Fibroblast of pulmonary artery (primary cell): ENCODE data around the gene BRIP1.
"Not testable (repeated sequence)": the region's sequence is repeated elsewhere in the genome, so short reads cannot be mapped to it uniquely, and the experiment has no call there.

Source experiments
- DNase-seq: peaks from one replicate; pipeline ENCODE4 v3.0.0-alpha.2; 2010; ENCODE audit warnings: low read depth
- H3K4me3 ChIP-seq: replicated peaks from 2 replicates; pipeline ENCODE4 v1.5.1; 2011; ENCODE audit warnings: low read depth, mild to moderate bottlenecking, control low read depth, low read length, moderate library complexity
- TF ChIP-seq, protein P1 (sequence below): IDR thresholded peaks from 2 replicates; pipeline ENCODE4 v1.5.1; 2011; ENCODE audit warnings: mild to moderate bottlenecking, control low read depth, low read length, inconsistent platforms; ENCODE audit errors: missing control alignments

BRIP1 gene

DNA sequence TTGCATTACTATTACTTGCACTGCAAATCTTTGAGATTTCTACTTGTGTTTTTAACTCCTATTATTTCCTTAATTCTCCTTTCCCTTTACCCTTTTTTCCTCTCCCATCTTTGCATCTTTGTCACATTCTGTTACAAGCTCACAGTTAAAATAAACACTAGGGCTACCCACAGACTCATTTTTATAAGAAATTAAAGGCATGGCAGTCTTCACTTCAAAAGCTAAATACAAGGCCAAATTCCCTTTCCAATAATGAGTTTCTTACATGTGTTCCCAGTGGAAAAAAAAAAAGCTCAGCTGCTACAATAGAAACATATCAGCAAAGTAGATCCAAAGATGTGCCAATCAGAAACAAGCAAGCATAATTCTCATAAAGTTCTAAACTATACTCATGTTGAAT, 3.7 kb upstream of the BRIP1 start:
- DNase-seq: no peak
- TF ChIP-seq, protein P1, sequence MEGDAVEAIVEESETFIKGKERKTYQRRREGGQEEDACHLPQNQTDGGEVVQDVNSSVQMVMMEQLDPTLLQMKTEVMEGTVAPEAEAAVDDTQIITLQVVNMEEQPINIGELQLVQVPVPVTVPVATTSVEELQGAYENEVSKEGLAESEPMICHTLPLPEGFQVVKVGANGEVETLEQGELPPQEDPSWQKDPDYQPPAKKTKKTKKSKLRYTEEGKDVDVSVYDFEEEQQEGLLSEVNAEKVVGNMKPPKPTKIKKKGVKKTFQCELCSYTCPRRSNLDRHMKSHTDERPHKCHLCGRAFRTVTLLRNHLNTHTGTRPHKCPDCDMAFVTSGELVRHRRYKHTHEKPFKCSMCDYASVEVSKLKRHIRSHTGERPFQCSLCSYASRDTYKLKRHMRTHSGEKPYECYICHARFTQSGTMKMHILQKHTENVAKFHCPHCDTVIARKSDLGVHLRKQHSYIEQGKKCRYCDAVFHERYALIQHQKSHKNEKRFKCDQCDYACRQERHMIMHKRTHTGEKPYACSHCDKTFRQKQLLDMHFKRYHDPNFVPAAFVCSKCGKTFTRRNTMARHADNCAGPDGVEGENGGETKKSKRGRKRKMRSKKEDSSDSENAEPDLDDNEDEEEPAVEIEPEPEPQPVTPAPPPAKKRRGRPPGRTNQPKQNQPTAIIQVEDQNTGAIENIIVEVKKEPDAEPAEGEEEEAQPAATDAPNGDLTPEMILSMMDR: no peak

DNA sequence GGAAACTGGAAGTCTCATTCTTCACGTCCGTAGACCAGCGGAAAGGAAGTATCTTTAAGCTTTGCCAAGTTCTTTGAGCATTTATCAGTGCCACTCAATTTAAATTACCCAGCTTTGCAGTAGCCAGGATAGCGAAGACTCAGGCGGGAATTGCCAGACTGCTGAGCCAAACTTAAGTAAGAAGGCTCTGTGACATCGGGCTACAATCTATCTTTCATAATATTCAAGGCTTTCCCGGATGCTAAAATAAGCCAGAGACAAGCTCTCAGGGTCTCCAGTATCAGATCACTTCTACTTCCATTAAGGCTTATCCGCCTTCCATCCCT, 436 bp upstream of the BRIP1 start:
- H3K4me3 ChIP-seq: peak overlapping the region; percentile 68
- TF ChIP-seq, protein P1: no peak
- DNase-seq: no peak

More for the DNA sequence above, 3.7 kb upstream of the BRIP1 start:
- no peak overlapping the region for H3K4me3 ChIP-seq

DNA sequence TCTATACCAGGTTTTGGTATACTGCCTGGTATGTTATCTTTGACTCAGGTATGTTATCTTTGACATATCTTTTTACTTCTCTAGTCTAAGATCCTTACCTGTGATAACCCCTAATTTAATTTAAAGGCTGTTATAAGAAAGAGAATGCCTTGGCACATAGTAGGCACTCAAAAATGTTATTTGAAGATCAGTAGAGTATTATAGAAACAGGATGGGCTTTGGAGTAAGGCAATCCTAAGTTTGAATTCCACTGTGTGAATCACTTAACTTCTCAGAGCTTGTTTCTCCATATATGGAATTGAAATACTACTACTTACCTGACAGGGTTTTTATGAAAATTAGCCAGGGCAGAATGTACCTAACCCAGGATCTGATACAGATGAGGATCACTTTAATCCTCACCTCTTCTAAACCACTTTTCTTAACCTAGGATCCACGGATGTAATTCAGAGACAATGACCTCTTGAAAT, 1.2 kb downstream of the BRIP1 start:
- DNase-seq: peak; percentile 29
- H3K4me3 ChIP-seq: peak overlapping the region; percentile 68
- TF ChIP-seq, protein P1: no peak

DNA sequence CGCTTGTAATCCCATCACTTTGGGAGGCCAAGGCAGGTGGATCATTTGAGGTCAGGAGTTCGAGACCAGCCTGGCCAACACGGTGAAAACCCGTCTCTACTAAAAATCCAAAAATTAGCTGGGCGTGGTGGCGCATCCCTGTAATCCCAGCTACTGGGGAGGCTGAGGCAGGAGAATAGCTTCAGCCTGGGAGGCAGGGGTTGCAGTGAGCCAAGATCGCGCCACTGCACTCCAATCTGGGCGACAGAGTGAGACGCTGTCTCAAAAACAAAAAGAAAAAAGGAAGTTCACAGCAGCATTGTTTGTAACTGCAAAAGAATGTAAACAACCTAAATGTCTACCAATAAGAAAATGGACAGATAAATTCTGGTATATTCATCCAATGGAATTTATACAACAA, 2.9 kb downstream of the BRIP1 start:
- H3K4me3 ChIP-seq, DNase-seq: not testable (repeated sequence)

DNA sequence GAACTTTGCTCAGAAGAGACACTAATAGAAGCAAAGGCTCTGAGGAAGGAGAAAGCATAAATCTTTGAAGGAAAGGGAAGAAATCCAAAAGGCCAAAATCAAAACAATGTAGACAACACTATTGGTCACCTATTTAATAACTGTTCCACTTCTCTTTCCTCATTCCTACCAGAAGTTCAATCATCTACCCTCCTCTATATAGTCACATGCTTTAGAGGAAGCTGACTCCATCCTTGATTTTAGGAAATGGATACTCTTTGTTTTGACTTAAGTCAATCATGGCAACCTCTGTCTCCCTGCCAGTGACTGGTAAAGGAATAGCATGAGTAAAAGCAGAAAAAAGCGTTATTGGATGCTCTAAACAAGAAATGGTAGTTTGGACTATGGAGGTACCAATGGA, 7.3 kb downstream of the BRIP1 start:
- no peak overlapping the region for H3K4me3 ChIP-seq
- DNase-seq: no peak
- TF ChIP-seq, protein P1: no peak

DNA sequence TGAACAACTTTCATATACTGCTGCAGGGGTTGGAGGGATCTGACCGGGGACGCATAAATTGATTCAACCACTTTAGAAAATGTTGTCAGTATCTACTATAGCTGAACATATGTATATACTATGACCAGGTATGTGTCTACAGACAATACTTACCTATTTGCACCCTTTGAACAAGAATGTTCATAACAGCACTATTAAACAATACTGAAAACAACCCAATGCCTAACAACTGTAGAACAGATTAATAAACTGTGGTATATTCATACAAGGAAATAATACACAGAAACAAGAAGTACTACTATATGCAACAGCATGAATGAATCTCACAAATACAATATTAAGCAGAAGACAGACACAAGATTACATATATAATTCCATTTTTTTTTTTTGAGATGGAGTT, 10.5 kb downstream of the BRIP1 start:
- TF ChIP-seq, protein P1: no peak
- no peak for DNase-seq
- no peak overlapping the region for H3K4me3 ChIP-seq

DNA sequence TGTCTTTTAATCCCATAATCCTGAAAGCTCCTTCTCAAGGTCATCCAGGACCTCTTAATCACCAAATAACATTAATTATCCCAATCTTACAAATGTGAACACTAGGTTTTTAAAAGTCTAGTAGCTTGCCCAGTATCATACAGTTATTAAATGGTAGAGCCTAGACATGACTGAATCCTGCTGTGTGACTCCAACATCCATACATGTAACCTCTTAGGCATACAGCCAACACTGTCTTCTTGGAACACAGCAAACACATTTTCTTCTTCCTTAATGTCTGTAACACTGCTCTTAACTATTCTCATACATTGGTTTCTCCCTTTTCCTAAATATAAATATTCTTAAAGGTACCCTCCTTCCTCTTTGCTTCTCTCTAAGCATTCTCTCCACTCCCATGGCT, 13.7 kb downstream of the BRIP1 start:
- no peak overlapping the region for H3K4me3 ChIP-seq
- TF ChIP-seq, protein P1: no peak
- peak; percentile 33 for DNase-seq

DNA sequence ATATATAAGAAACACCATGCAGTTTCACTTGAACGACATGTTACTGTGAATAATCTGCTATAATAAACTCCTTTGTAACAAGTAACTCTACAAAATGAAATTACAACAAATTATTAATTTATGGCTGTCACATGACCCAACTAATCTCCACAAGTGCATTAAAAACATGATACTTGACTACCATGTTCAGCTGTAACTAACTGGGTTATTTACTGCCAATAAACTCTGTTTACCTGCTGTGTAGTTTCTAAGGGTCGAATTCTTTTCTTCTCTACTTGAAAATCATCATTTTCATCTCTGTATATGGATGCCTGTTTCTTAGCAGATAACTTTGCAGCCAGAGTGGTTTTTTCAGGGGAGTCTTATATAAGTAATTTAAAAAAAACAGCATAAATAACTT, 14.4 kb downstream of the BRIP1 start:
- DNase-seq: no peak
- no peak overlapping the region for H3K4me3 ChIP-seq
- TF ChIP-seq, protein P1: no peak
